Fibroblast of the aortic adventitia (primary cell): ENCODE measurements around the gene WSCD2. TPM values are rescaled to one million over a fixed set of nuclear protein-coding genes. Genes with fewer than 3 reads are reported as not detected.

Source experiments
- DNase-seq: peaks from one replicate; pipeline ENCODE4 v3.0.0-alpha.2; 2010; ENCODE audit warnings: low read depth
- H3K4me3 ChIP-seq: 2 replicates; pipeline ENCODE4 v1.5.1; 2011; ENCODE audit warnings: low read depth, mild to moderate bottlenecking, control low read depth, low read length, moderate library complexity
- total RNA-seq: library from RNA; depleted of rRNA; stranded (reverse); fragments of >200 nt; gene quantifications from 2 replicates; pipeline ENCODE4 v1.2.3, GENCODE V29; 2012; ENCODE audit warnings: low replicate concordance
- TF ChIP-seq, protein P1 (sequence below): IDR thresholded peaks from 2 replicates; pipeline ENCODE4 v1.5.1; 2011; ENCODE audit warnings: mild to moderate bottlenecking, low read length, control low read depth, inconsistent platforms; ENCODE audit not compliant: insufficient read depth

The WSCD2 gene
- total RNA-seq, 1 donor = not detected

- no peak overlapping the region for H3K4me3 ChIP-seq
- no peak for DNase-seq
- TF ChIP-seq, protein P1, sequence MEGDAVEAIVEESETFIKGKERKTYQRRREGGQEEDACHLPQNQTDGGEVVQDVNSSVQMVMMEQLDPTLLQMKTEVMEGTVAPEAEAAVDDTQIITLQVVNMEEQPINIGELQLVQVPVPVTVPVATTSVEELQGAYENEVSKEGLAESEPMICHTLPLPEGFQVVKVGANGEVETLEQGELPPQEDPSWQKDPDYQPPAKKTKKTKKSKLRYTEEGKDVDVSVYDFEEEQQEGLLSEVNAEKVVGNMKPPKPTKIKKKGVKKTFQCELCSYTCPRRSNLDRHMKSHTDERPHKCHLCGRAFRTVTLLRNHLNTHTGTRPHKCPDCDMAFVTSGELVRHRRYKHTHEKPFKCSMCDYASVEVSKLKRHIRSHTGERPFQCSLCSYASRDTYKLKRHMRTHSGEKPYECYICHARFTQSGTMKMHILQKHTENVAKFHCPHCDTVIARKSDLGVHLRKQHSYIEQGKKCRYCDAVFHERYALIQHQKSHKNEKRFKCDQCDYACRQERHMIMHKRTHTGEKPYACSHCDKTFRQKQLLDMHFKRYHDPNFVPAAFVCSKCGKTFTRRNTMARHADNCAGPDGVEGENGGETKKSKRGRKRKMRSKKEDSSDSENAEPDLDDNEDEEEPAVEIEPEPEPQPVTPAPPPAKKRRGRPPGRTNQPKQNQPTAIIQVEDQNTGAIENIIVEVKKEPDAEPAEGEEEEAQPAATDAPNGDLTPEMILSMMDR = no peak
Measured at GRCh38 chr12:108162207-108162606, 33.1 kb downstream of the WSCD2 start.

- no peak for DNase-seq
- TF ChIP-seq, protein P1 = no peak
- H3K4me3 ChIP-seq = no peak overlapping the region
Measured at GRCh38 chr12:108166505-108166904, 37.4 kb downstream of the WSCD2 start.

DNA sequence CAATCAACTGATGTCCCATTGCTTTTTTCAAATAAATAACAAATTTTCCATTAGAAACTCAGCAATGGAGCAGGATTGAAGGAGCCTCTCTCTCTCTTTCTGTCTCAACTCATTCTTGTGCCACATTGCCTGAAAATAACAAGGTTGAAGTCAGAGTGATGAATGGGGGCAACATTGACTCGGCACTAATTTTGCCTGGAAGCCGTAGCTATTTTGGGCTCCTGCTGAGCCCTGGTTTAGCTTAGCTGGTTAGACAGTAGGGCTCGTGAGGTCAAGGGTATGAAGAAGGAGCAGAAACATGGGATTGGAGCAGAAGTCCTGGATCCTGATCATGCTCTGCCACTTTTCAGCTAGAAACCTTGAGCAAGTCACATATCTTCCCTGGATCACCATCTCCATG lies 38.9 kb downstream of the WSCD2 start:
- DNase-seq = no peak
- TF ChIP-seq, protein P1 = no peak

GRCh38 chr12:108169708-108170107 lies 40.6 kb downstream of the WSCD2 start:
- DNase-seq = no peak
- TF ChIP-seq, protein P1 = no peak
- no peak overlapping the region for H3K4me3 ChIP-seq

More for the DNA sequence above, 38.9 kb downstream of the WSCD2 start:
- no peak overlapping the region for H3K4me3 ChIP-seq

GRCh38 chr12:108170164-108170563 lies 41.1 kb downstream of the WSCD2 start:
- TF ChIP-seq, protein P1 = no peak
- no peak for DNase-seq
- H3K4me3 ChIP-seq = no peak overlapping the region

GRCh38 chr12:108172033-108172432 lies 42.9 kb downstream of the WSCD2 start:
- H3K4me3 ChIP-seq = no peak overlapping the region
- TF ChIP-seq, protein P1 = no peak

GRCh38 chr12:108173160-108173559 lies 44.1 kb downstream of the WSCD2 start:
- H3K4me3 ChIP-seq = no peak overlapping the region
- TF ChIP-seq, protein P1 = no peak
- no peak for DNase-seq

More at GRCh38 chr12:108172033-108172432, 42.9 kb downstream of the WSCD2 start:
- no peak for DNase-seq
